Adrenal gland (tissue), 12 donors: Measurements from ENCODE around the gene CIAO3. TPM values are rescaled to one million over a fixed set of nuclear protein-coding genes. Genes with fewer than 3 reads are reported as not detected.

Experiments used
- DNase-seq, 7 donors: peaks; one replicate each; pipeline ENCODE4 v3.0.0-alpha.2; 2019 to 2020
- H3K27ac ChIP-seq, 5 donors: fragments of 200-600 bp; sonication (generic) in 4 of 5; 1 replicate in 3 of 5; 2 replicates in 2 of 5; pipeline versions ENCODE4 v1.5.1 to v1.8.0; 2016 to 2020; ENCODE audit warnings: mild to moderate bottlenecking in 1 of 5
- H3K27me3 ChIP-seq: fragments of 200-600 bp; 2 replicates; pipeline ENCODE4 v1.8.0; 2021
- H3K36me3 ChIP-seq, 2 donors: fragments of 200-600 bp; replicated peaks in 1 of 2; 1 replicate in 1 of 2; 2 replicates in 1 of 2; pipeline versions ENCODE4 v1.5.1 to v1.8.0; 2018 to 2022
- H3K4me1 ChIP-seq, 2 donors: fragments of 200-600 bp; replicated peaks in 1 of 2; 1 replicate in 1 of 2; 2 replicates in 1 of 2; pipeline versions ENCODE4 v1.5.1 to v1.8.0; 2018 to 2021
- H3K4me3 ChIP-seq, 4 donors: fragments of 200-600 bp; sonication (generic) in 3 of 4; one replicate each; pipeline ENCODE4 v1.5.1; 2016 to 2018
- H3K9me3 ChIP-seq, 3 donors: fragments of 200-600 bp; sonication (generic) in 1 of 3; replicated peaks in 1 of 3; 1 replicate in 2 of 3; 2 replicates in 1 of 3; pipeline versions ENCODE4 v1.5.1 to v1.8.0; 2016 to 2021
- POLR2A ChIP-seq, 2 donors: fragments of 450-650 bp; IDR thresholded peaks; one replicate each; pipeline ENCODE4 v1.6.1; 2017; ENCODE audit warnings: antibody characterized with exemption in 2 of 2, mild to moderate bottlenecking in 2 of 2, moderate library complexity in 1 of 2
- WGBS, 4 donors: extraction: QIAGEN DNeasy Blood & Tissue Kit in 2 of 4; methylation state at CpG; one replicate each; pipeline versions ENCODE4 v1.1.5 to v1.1.7; 2013 to 2017; 5-methylcytosine and 5-hydroxymethylcytosine counted together
- intact Hi-C, 2 donors: fragments of 100-400 bp; cut with DNase I; formaldehyde crosslinking; loops; one replicate each; pipeline versions ENCODE4 v1.14.1 to v1.15.0; 2022 to 2023
- polyA plus RNA-seq, 3 donors: library from polyadenylated mRNA; stranded (reverse); fragments of 200-250 nt in 2 of 3; fragments of 350-450 nt in 1 of 3; fragmentation: Illumina TruSeq in 1 of 3; extraction: RNeasy Lipid Tissue Mini Kit (QIAGEN cat#74804) in 1 of 3; gene quantifications; one replicate each; pipeline ENCODE4 v1.2.3, GENCODE V29; 2013 to 2014
- total RNA-seq, 9 donors: library from RNA; depleted of rRNA in 4 of 9; stranded (reverse); fragments of >200 nt in 4 of 9; fragments of 120-200 nt in 1 of 9; fragmentation: NEBNext Ultra II Directional in 1 of 9; extraction: Animal tissue kit (Norgen Biotek cat#: 25700) in 1 of 9; gene quantifications; one replicate each; pipeline versions ENCODE4 v1.1.0 to v1.2.4, GENCODE V29; 2013 to 2023
- TF ChIP-seq, protein P1 (sequence below), 6 experiments: fragments of 450-650 bp in 4 of 6; fragments of 200-600 bp in 2 of 6; sonication (generic) in 1 of 6; IDR thresholded peaks; 1 replicate in 5 of 6; 2 replicates in 1 of 6; pipeline versions ENCODE4 v1.5.1 to v1.8.0; 2016 to 2021; ENCODE audit warnings: antibody characterized with exemption in 6 of 6, mild to moderate bottlenecking in 2 of 6, moderate library complexity in 1 of 6
- donor health status: healthy with polysubstance abuse.
- donor health status: Bipolar disorder and iron deficiency.
- donor health status: DM: yes; HTN: yes; CAD: no.
- donor health status: DM: no; HTN: no; CAD: no.
- donor health status: DM: no; HTN: no; CAD: no.
- donor health status: DM: yes; HTN: yes; CAD: no.

CIAO3 gene
- total and polyA plus RNA-seq, 12 donors: 8.9 to 99.4 (median 29.5) TPM

DNA sequence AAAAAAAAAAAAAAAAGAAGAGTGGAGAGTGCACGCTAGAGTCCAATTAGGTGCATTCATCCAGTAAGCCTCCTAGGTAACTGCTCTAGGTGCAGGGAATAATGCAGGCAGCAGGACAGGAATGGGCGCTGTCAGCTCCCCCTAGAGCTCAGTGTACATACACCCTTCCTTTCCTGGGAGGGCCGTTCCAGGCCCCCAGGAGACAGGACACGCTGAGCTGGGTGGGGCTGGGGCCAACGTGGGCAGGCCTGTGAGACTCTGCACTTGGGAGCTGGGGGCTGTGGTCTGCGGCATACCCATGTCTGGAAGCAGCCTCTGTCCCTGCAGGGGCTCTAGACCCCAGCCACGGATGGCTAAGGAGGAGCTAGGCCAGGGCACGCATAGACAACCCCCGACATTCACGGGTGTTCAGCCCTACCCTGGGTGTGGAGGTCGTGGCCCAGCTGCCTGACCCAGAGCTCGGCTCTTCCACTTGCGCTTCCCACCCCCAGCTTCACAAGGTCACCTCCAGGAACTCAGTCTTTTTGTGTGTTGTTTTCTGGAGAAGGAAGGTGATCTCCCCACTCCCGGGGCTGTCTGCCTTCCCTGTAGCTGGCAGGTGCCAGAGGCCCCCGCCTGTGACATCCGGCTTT lies 20.9 kb downstream of the CIAO3 start:
- TF ChIP-seq POLR2A (IDR thresholded peaks at IDR 0.05): no peak
- TF ChIP-seq, protein P1, sequence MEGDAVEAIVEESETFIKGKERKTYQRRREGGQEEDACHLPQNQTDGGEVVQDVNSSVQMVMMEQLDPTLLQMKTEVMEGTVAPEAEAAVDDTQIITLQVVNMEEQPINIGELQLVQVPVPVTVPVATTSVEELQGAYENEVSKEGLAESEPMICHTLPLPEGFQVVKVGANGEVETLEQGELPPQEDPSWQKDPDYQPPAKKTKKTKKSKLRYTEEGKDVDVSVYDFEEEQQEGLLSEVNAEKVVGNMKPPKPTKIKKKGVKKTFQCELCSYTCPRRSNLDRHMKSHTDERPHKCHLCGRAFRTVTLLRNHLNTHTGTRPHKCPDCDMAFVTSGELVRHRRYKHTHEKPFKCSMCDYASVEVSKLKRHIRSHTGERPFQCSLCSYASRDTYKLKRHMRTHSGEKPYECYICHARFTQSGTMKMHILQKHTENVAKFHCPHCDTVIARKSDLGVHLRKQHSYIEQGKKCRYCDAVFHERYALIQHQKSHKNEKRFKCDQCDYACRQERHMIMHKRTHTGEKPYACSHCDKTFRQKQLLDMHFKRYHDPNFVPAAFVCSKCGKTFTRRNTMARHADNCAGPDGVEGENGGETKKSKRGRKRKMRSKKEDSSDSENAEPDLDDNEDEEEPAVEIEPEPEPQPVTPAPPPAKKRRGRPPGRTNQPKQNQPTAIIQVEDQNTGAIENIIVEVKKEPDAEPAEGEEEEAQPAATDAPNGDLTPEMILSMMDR (IDR thresholded peaks at IDR 0.05): no peak
- H3K4me3 ChIP-seq: peak overlapping the region in 2 of 4 donors; percentile 42 to 88
- H3K9me3 ChIP-seq: no peaks in the 10 kb centered on the region
- H3K4me1 ChIP-seq: peaks cover 24 to 30% of the 10 kb centered on the region in 2 donors
- WGBS, 4 donors: 11 to 13% (median 13%) methylated on average over 11 to 16 of the region's 16 CpGs
- intact Hi-C loops: loop anchor here in 1 of 2 donors (10.0 kb wide), 1 partner anchor 335 kb away; no protein-coding TSS in a partner anchor
- DNase-seq: peak in 1 of 7 donors; percentile 59
- peak overlapping the region in 4 of 5 donors; percentile 89 to 95 (median 90) for H3K27ac ChIP-seq
- no peaks in the 10 kb centered on the region for H3K36me3 ChIP-seq
- no peaks in the 10 kb centered on the region for H3K27me3 ChIP-seq

DNA sequence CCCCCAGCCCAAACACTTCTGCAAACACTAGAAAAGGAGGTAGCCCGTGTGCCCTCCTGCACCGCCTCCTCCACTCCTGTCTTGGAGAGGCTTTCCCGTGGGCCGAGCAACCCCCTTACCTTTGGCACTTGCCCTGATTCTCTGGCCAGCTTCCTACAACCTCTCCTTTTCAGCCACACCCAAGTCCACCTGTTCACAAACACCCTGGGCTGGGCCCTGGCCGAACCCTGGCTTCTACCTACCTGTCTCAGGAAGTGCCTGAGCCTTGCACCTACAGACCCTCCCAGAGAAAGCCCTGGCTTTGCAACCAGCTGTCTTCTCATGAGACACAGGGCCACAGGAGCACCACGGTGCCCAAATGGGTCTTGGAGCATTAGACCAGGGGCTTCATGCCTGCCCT lies 21.9 kb downstream of the CIAO3 start:
- 71 to 86% (median 81%) methylated on average over 5 to 6 of the region's 6 CpGs for WGBS, 4 donors
- intact Hi-C loops: loop anchor here in 1 of 2 donors (10.0 kb wide), 1 partner anchor 336 kb away; no protein-coding TSS in a partner anchor
- DNase-seq: no peak
- Histone ChIP-seq H3K36me3 (no peaks in the 10 kb centered on the region), H3K4me3 (no peak overlapping the region), H3K4me1 (peaks cover 29 to 37% of the 10 kb centered on the region in 2 donors), H3K9me3 (no peaks in the 10 kb centered on the region), H3K27ac (no peak overlapping the region), H3K27me3 (no peaks in the 10 kb centered on the region)
- TF ChIP-seq, protein P1 (IDR thresholded peaks at IDR 0.05): no peak
- no peak for TF ChIP-seq POLR2A (IDR thresholded peaks at IDR 0.05)

DNA sequence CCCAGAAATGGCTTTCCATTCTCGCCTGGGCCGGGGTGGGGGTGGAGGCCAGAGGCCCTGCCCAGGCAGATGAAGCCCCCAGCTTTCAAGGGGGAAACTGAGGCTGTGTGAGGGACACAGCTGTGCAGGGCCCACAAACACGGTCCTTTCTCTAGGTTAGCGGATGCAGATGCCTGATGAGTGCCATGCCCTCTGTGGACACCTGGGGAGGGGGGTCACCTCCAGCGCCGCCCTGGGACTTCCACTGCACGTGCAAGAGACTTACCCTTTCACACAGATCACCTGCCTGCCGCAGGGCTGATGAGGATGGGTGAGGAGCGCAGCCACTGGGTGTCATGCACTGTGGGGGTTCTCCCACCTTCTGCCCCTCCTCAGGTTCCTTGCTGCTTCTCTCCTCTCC lies 22.4 kb downstream of the CIAO3 start:
- intact Hi-C loops: loop anchor here in 1 of 2 donors (10.0 kb wide), 1 partner anchor 336 kb away; no protein-coding TSS in a partner anchor
- TF ChIP-seq POLR2A (IDR thresholded peaks at IDR 0.05): no peak
- TF ChIP-seq, protein P1 (IDR thresholded peaks at IDR 0.05): no peak
- Histone ChIP-seq H3K36me3 (no peaks in the 10 kb centered on the region), H3K4me1 (peaks cover 29 to 37% of the 10 kb centered on the region in 2 donors), H3K4me3 (no peak overlapping the region), H3K27ac (no peak overlapping the region), H3K27me3 (no peaks in the 10 kb centered on the region), H3K9me3 (no peaks in the 10 kb centered on the region)
- WGBS, 4 donors: 86 to 98% (median 91%) methylated on average over 3 to 9 of the region's 9 CpGs
- DNase-seq: peak in 1 of 7 donors; percentile 61

DNA sequence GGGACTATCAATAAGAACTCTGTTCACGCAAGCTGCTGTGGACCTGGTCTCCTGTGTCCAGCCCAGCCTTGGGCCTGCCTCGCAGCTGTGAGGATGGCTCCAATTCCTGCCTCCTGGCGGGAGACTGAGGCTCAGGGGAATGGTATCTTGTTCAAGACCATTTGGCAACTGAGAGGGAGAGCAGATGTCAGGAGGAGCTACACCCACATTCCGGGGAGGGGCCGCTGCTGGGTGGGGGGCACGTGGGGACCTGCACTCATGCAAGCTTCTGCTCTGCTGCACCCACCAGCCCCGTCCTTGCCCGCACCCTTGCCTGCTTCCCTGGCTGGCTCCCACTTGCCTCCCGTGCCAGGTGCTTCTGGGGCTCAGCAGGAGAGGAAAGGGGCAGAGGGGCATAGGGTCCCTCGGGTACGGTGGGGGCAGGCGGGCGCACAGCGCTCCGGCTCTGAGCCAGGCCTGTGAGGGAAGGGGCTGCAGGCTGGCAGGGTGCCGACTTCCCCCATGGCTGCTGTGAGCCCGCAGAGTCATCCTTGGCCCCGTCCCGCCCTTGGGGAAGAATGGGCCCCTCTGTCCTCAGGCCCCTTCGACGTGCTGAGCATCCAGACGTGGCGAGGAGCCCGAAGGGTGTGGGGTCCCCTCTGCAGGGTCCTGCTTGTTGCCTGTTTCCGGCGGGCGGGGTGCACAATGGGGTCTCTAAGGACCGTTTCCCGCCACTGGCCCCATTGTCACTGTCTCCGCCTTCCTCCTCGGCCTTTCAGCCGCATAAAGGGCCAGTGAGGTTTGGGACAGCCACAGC lies 23.1 kb downstream of the CIAO3 start:
- no peak for DNase-seq
- WGBS, 4 donors: 73 to 84% (median 74%) methylated on average over 15 to 32 of the region's 32 CpGs
- intact Hi-C loops: loop anchor here in 1 of 2 donors (10.0 kb wide), 1 partner anchor 337 kb away; no protein-coding TSS in a partner anchor
- no peaks in the 10 kb centered on the region for H3K36me3 ChIP-seq
- H3K27ac ChIP-seq: peak overlapping the region in 1 of 5 donors; percentile 21
- H3K27me3 ChIP-seq: no peaks in the 10 kb centered on the region
- TF ChIP-seq, protein P1 (IDR thresholded peaks at IDR 0.05): no peak
- TF ChIP-seq POLR2A (IDR thresholded peaks at IDR 0.05): no peak
- no peaks in the 10 kb centered on the region for H3K9me3 ChIP-seq
- H3K4me1 ChIP-seq: peaks cover 29 to 37% of the 10 kb centered on the region in 2 donors
- no peak overlapping the region for H3K4me3 ChIP-seq
